OCI-LY7 (cell line): ENCODE data around the gene UBE2U. TPM values are rescaled to one million over a fixed set of nuclear protein-coding genes. Genes with fewer than 3 reads are reported as not detected.

ENCODE experiments used
- BruUV-seq: library from RNA; stranded (reverse); fragments of 400-500 nt; replicated peaks from 2 replicates; lab custom pipeline; 2021; lab: Mats Ljungman, UMichigan
- CTCF ChIA-PET: fragments of 300-600 bp; sonication (Branson Sonifier 250); formaldehyde crosslinking; loops from one replicate; lab custom pipeline; 2022; ENCODE audit warnings: antibody characterized with exemption; ENCODE audit not compliant: unreplicated experiment; lab: Charles Lee
- POLR2A ChIA-PET: fragments of 300-600 bp; sonication (Branson Sonifier 250); formaldehyde crosslinking; loops from one replicate; lab custom pipeline; 2022; ENCODE audit warnings: antibody characterized with exemption; lab: Charles Lee
- DNase-seq: peaks from one replicate; pipeline ENCODE4 v3.0.0-alpha.2; 2015; ENCODE audit warnings: low spot score
- H2AFZ ChIP-seq: fragments of 200-600 bp; sonication (generic), shearing (Covaris generic); 2 replicates; pipeline ENCODE4 v1.6.1; 2014; ENCODE audit warnings: mild to moderate bottlenecking, antibody characterized with exemption, low read length, moderate library complexity
- H3K27ac ChIP-seq: fragments of 200-600 bp; sonication (generic); 2 replicates; pipeline ENCODE4 v1.5.1; 2014; ENCODE audit warnings: mixed run types, low read depth, mild to moderate bottlenecking, moderate library complexity, low read length, inconsistent platforms; ENCODE audit not compliant: poor library complexity, severe bottlenecking
- H3K36me3 ChIP-seq: fragments of 200-600 bp; sonication (generic); 2 replicates; pipeline ENCODE4 v1.6.1; 2014; ENCODE audit warnings: mild to moderate bottlenecking, antibody characterized with exemption, low read length, moderate library complexity, mixed read lengths; ENCODE audit not compliant: insufficient read depth
- H3K4me1 ChIP-seq: fragments of 200-600 bp; sonication (generic); 2 replicates; pipeline ENCODE4 v1.5.1; 2014; ENCODE audit warnings: mild to moderate bottlenecking, low read length; ENCODE audit not compliant: insufficient read depth, poor library complexity, severe bottlenecking
- H3K4me2 ChIP-seq: fragments of 200-600 bp; sonication (generic); 2 replicates; pipeline ENCODE4 v1.6.1; 2014; ENCODE audit warnings: mild to moderate bottlenecking, low read length
- H3K4me3 ChIP-seq: fragments of 200-600 bp; sonication (generic); 2 replicates; pipeline ENCODE4 v1.5.1; 2014; ENCODE audit warnings: mild to moderate bottlenecking, low read depth, low read length; ENCODE audit not compliant: poor library complexity, severe bottlenecking
- H3K79me2 ChIP-seq: fragments of 200-600 bp; sonication (generic); 2 replicates; pipeline ENCODE4 v1.6.1; 2016; ENCODE audit warnings: low read depth, mild to moderate bottlenecking, low read length, moderate library complexity, mixed read lengths; ENCODE audit not compliant: insufficient read depth
- H3K9me2 ChIP-seq: fragments of 200-600 bp; sonication (generic); 2 replicates; pipeline ENCODE4 v1.6.1; 2016; ENCODE audit warnings: mild to moderate bottlenecking, low read length, mixed read lengths; ENCODE audit not compliant: insufficient read depth
- H3K9me3 ChIP-seq: fragments of 200-600 bp; sonication (generic); 2 replicates; pipeline ENCODE4 v1.6.1; 2014; ENCODE audit warnings: mild to moderate bottlenecking, mixed run types, low read length, mixed read lengths
- H4K20me1 ChIP-seq: fragments of 200-600 bp; sonication (generic); 2 replicates; pipeline ENCODE4 v1.6.1; 2014; ENCODE audit warnings: mild to moderate bottlenecking, antibody characterized with exemption, low read length, moderate library complexity, mixed read lengths; ENCODE audit not compliant: insufficient read depth
- CTCF ChIP-seq: fragments of 200-600 bp; sonication (generic); conservative IDR thresholded peaks from 2 replicates; pipeline ENCODE4 v1.5.1; 2014; ENCODE audit warnings: mild to moderate bottlenecking, antibody characterized with exemption, low read length, moderate library complexity, mixed read lengths
- EZH2phosphoT487 ChIP-seq: fragments of 200-600 bp; sonication (generic); IDR thresholded peaks from 2 replicates; pipeline ENCODE4 v1.6.1; 2018; ENCODE audit warnings: low read depth, borderline replicate concordance, mild to moderate bottlenecking, mixed run types, antibody characterized with exemption, low read length, moderate library complexity, mixed read lengths
- intact Hi-C: fragments of 100-400 bp; cut with micrococcal nuclease; formaldehyde crosslinking; loops from one replicate; pipeline ENCODE4 v1.10.0; 2022; ENCODE audit not compliant: unreplicated experiment
- total RNA-seq, 2 experiments: library from RNA; depleted of rRNA in 1 of 2; stranded (reverse); fragments of >200 nt in 1 of 2; shearing (Covaris generic) in 1 of 2; gene quantifications; 2 replicates each; pipeline ENCODE4 v1.2.3, GENCODE V29; 2014 to 2022

UBE2U gene
- total RNA-seq, 2 experiments from 2014 or later = not detected

- ChIA-PET CTCF (no interaction called here), POLR2A (interaction anchor here (0.7 kb wide), 1 partner anchor 216 kb away, joined by 5 read pairs; no protein-coding TSS in a partner anchor)
- H3K4me1 ChIP-seq = no peaks in the 10 kb centered on the region
- H3K9me3 ChIP-seq = no peaks in the 10 kb centered on the region
- H3K36me3 ChIP-seq = no peaks in the 10 kb centered on the region
- no peaks in the 10 kb centered on the region for H3K79me2 ChIP-seq
- H4K20me1 ChIP-seq = no peaks in the 10 kb centered on the region
- no peak overlapping the region for H3K4me2 ChIP-seq
- no peak overlapping the region for H3K27ac ChIP-seq
- H3K9me2 ChIP-seq = no peaks in the 10 kb centered on the region
- H3K4me3 ChIP-seq = no peak overlapping the region
- no peak for DNase-seq
- TF ChIP-seq EZH2phosphoT487 (no peak), CTCF (no peak)
- intact Hi-C loops = no loop called here
- no peak overlapping the region for H2AFZ ChIP-seq
- BruUV-seq = no TSS peak
Observed at GRCh38 chr1:64171246-64171645, 32.2 kb upstream of the UBE2U start.

- H3K4me3 ChIP-seq = no peak overlapping the region
- no TSS peak for BruUV-seq
- no peak overlapping the region for H2AFZ ChIP-seq
- TF ChIP-seq EZH2phosphoT487 = no peak
- TF ChIP-seq CTCF = no peak
- H3K4me2 ChIP-seq = no peak overlapping the region
- no peaks in the 10 kb centered on the region for H3K9me3 ChIP-seq
- intact Hi-C loops = no loop called here
- no peaks in the 10 kb centered on the region for H4K20me1 ChIP-seq
- H3K27ac ChIP-seq = no peak overlapping the region
- no peaks in the 10 kb centered on the region for H3K9me2 ChIP-seq
- no peak for DNase-seq
- H3K36me3 ChIP-seq = no peaks in the 10 kb centered on the region
- ChIA-PET CTCF (no interaction called here), POLR2A (interaction anchor here (0.7 kb wide), 1 partner anchor 216 kb away, joined by 5 read pairs; no protein-coding TSS in a partner anchor)
- H3K79me2 ChIP-seq = no peaks in the 10 kb centered on the region
- no peaks in the 10 kb centered on the region for H3K4me1 ChIP-seq
Observed at GRCh38 chr1:64171797-64172281, 31.6 kb upstream of the UBE2U start.

GRCh38 chr1:64172458-64172983 is 30.9 kb upstream of the UBE2U start:
- no peaks in the 10 kb centered on the region for H3K4me1 ChIP-seq
- no peaks in the 10 kb centered on the region for H3K36me3 ChIP-seq
- H3K79me2 ChIP-seq = no peaks in the 10 kb centered on the region
- TF ChIP-seq CTCF (no peak), EZH2phosphoT487 (no peak)
- no TSS peak for BruUV-seq
- ChIA-PET POLR2A (interaction anchor here (0.5 kb wide), 1 partner anchor 446 kb away, joined by 3 read pairs; no protein-coding TSS in a partner anchor), CTCF (no interaction called here)
- H3K9me3 ChIP-seq = no peaks in the 10 kb centered on the region
- no peaks in the 10 kb centered on the region for H3K9me2 ChIP-seq
- H2AFZ ChIP-seq = no peak overlapping the region
- no peak overlapping the region for H3K27ac ChIP-seq
- no peaks in the 10 kb centered on the region for H4K20me1 ChIP-seq
- no peak overlapping the region for H3K4me2 ChIP-seq
- DNase-seq = no peak
- intact Hi-C loops = no loop called here
- no peak overlapping the region for H3K4me3 ChIP-seq
